ENCODE measurements around the gene WWP2.

The WWP2 gene

GRCh38 chr16:69932228-69932627, 170.1 kb downstream of the WWP2 start:
- no peaks in the 10 kb centered on the region for H3K4me1 Mint-ChIP-seq (ENCODE audit: low read depth)
- H3K36me3 Mint-ChIP-seq (ENCODE audit: low read depth), result peaks cover 12% of the 10 kb centered on the region
- H3K9me3 Mint-ChIP-seq, result no peaks in the 10 kb centered on the region
- H3K4me3 Mint-ChIP-seq, result no peak overlapping the region
- H3K27ac Mint-ChIP-seq, result no peak overlapping the region
- no peaks in the 10 kb centered on the region for H3K27me3 Mint-ChIP-seq

GRCh38 chr16:69932691-69933392, 170.7 kb downstream of the WWP2 start:
- no peak overlapping the region for H3K4me3 Mint-ChIP-seq
- H3K9me3 Mint-ChIP-seq, result no peaks in the 10 kb centered on the region
- H3K27ac Mint-ChIP-seq, result no peak overlapping the region
- no peaks in the 10 kb centered on the region for H3K4me1 Mint-ChIP-seq (ENCODE audit: low read depth)
- H3K36me3 Mint-ChIP-seq (ENCODE audit: low read depth), result peaks cover 18% of the 10 kb centered on the region
- no peaks in the 10 kb centered on the region for H3K27me3 Mint-ChIP-seq

GRCh38 chr16:69934044-69934443, 171.9 kb downstream of the WWP2 start:
- Mint-ChIP-seq H3K4me1 (ENCODE audit: low read depth) (no peaks in the 10 kb centered on the region), H3K27me3 (no peaks in the 10 kb centered on the region), H3K27ac (no peak overlapping the region), H3K36me3 (ENCODE audit: low read depth) (peaks cover 24% of the 10 kb centered on the region), H3K9me3 (no peaks in the 10 kb centered on the region), H3K4me3 (no peak overlapping the region)

- Mint-ChIP-seq H3K36me3 (ENCODE audit: low read depth) (peaks cover 24% of the 10 kb centered on the region), H3K4me3 (no peak overlapping the region), H3K27ac (no peak overlapping the region), H3K27me3 (no peaks in the 10 kb centered on the region), H3K4me1 (ENCODE audit: low read depth) (no peaks in the 10 kb centered on the region), H3K9me3 (no peaks in the 10 kb centered on the region)
These were observed 172.6 kb downstream of the WWP2 start for GRCh38 chr16:69934751-69935150.

- Mint-ChIP-seq H3K9me3 (no peaks in the 10 kb centered on the region), H3K27me3 (no peaks in the 10 kb centered on the region), H3K27ac (no peak overlapping the region), H3K4me1 (ENCODE audit: low read depth) (no peaks in the 10 kb centered on the region), H3K4me3 (no peak overlapping the region), H3K36me3 (ENCODE audit: low read depth) (peaks cover 24% of the 10 kb centered on the region)
These were observed 173.2 kb downstream of the WWP2 start for GRCh38 chr16:69935278-69935711.

- H3K27ac Mint-ChIP-seq, result no peak overlapping the region
- H3K4me3 Mint-ChIP-seq, result no peak overlapping the region
These were observed 173.6 kb downstream of the WWP2 start for GRCh38 chr16:69935740-69936139.

GRCh38 chr16:69936252-69936651, 174.1 kb downstream of the WWP2 start:
- Mint-ChIP-seq H3K9me3 (no peaks in the 10 kb centered on the region), H3K36me3 (ENCODE audit: low read depth) (peaks cover 20% of the 10 kb centered on the region), H3K27ac (no peak overlapping the region), H3K4me1 (ENCODE audit: low read depth) (no peaks in the 10 kb centered on the region), H3K27me3 (no peaks in the 10 kb centered on the region), H3K4me3 (no peak overlapping the region)

More at GRCh38 chr16:69935740-69936139, 173.6 kb downstream of the WWP2 start:
- Mint-ChIP-seq H3K9me3 (no peaks in the 10 kb centered on the region), H3K27me3 (no peaks in the 10 kb centered on the region), H3K4me1 (ENCODE audit: low read depth) (no peaks in the 10 kb centered on the region), H3K36me3 (ENCODE audit: low read depth) (peaks cover 24% of the 10 kb centered on the region)

GRCh38 chr16:69936751-69937211, 174.6 kb downstream of the WWP2 start:
- peaks cover 18% of the 10 kb centered on the region for H3K36me3 Mint-ChIP-seq (ENCODE audit: low read depth)
- H3K9me3 Mint-ChIP-seq, result no peaks in the 10 kb centered on the region
- H3K4me3 Mint-ChIP-seq, result no peak overlapping the region
- no peaks in the 10 kb centered on the region for H3K27me3 Mint-ChIP-seq
- no peaks in the 10 kb centered on the region for H3K4me1 Mint-ChIP-seq (ENCODE audit: low read depth)
- H3K27ac Mint-ChIP-seq, result no peak overlapping the region

- Mint-ChIP-seq H3K4me1 (ENCODE audit: low read depth) (no peaks in the 10 kb centered on the region), H3K36me3 (ENCODE audit: low read depth) (peaks cover 18% of the 10 kb centered on the region), H3K4me3 (no peak overlapping the region), H3K27me3 (no peaks in the 10 kb centered on the region), H3K9me3 (no peaks in the 10 kb centered on the region), H3K27ac (no peak overlapping the region)
These were observed 175.4 kb downstream of the WWP2 start for GRCh38 chr16:69937465-69937951.

- Mint-ChIP-seq H3K27ac (no peak overlapping the region), H3K4me3 (no peak overlapping the region), H3K27me3 (no peaks in the 10 kb centered on the region), H3K36me3 (ENCODE audit: low read depth) (peaks cover 22% of the 10 kb centered on the region), H3K9me3 (no peaks in the 10 kb centered on the region), H3K4me1 (ENCODE audit: low read depth) (no peaks in the 10 kb centered on the region)
These were observed 177.1 kb downstream of the WWP2 start for GRCh38 chr16:69938981-69939820.

- H3K9me3 Mint-ChIP-seq, result no peaks in the 10 kb centered on the region
- H3K4me1 Mint-ChIP-seq (ENCODE audit: low read depth), result no peaks in the 10 kb centered on the region
- peaks cover 22% of the 10 kb centered on the region for H3K36me3 Mint-ChIP-seq (ENCODE audit: low read depth)
- H3K27ac Mint-ChIP-seq, result no peak overlapping the region
- no peak overlapping the region for H3K4me3 Mint-ChIP-seq
- no peaks in the 10 kb centered on the region for H3K27me3 Mint-ChIP-seq
These were observed 177.9 kb downstream of the WWP2 start for GRCh38 chr16:69939821-69940585.

- H3K4me1 Mint-ChIP-seq (ENCODE audit: low read depth), result no peaks in the 10 kb centered on the region
- H3K36me3 Mint-ChIP-seq (ENCODE audit: low read depth), result peaks cover 22% of the 10 kb centered on the region
- H3K4me3 Mint-ChIP-seq, result no peak overlapping the region
- H3K9me3 Mint-ChIP-seq, result no peaks in the 10 kb centered on the region
- no peaks in the 10 kb centered on the region for H3K27me3 Mint-ChIP-seq
- no peak overlapping the region for H3K27ac Mint-ChIP-seq
These were observed 178.5 kb downstream of the WWP2 start for GRCh38 chr16:69940676-69941075.

GRCh38 chr16:69941251-69942098, 179.3 kb downstream of the WWP2 start:
- no peak overlapping the region for H3K4me3 Mint-ChIP-seq
- no peaks in the 10 kb centered on the region for H3K4me1 Mint-ChIP-seq (ENCODE audit: low read depth)
- H3K27ac Mint-ChIP-seq, result no peak overlapping the region
- no peaks in the 10 kb centered on the region for H3K27me3 Mint-ChIP-seq
- H3K36me3 Mint-ChIP-seq (ENCODE audit: low read depth), result peaks cover 17% of the 10 kb centered on the region
- H3K9me3 Mint-ChIP-seq, result no peaks in the 10 kb centered on the region

GRCh38 chr16:69942099-69942491, 180.0 kb downstream of the WWP2 start:
- H3K27me3 Mint-ChIP-seq, result no peaks in the 10 kb centered on the region
- H3K36me3 Mint-ChIP-seq (ENCODE audit: low read depth), result peaks cover 17% of the 10 kb centered on the region
- H3K9me3 Mint-ChIP-seq, result no peaks in the 10 kb centered on the region
- no peaks in the 10 kb centered on the region for H3K4me1 Mint-ChIP-seq (ENCODE audit: low read depth)
- no peak overlapping the region for H3K27ac Mint-ChIP-seq
- H3K4me3 Mint-ChIP-seq, result no peak overlapping the region

All from stimulated activated naive CD8-positive, alpha-beta T cell treated with anti-CD3 and anti-CD28 coated beads, Interleukin-15, Interleukin-2, amounts not matched to agents 100 ng/mL and 50 ng/mL, for 24 hours (primary cell).